HG02938 (cell line): ENCODE data around the gene CCDC85A.

Experiments
- ATAC-seq: cut with Tn5 transposase; IDR thresholded peaks from one replicate; pipeline ENCODE4 v1.9.1; 2021; ENCODE audit warnings: mild to moderate bottlenecking, moderate library complexity; ENCODE audit not compliant: unreplicated experiment

The CCDC85A gene

GRCh38 chr2:56348392-56349210 lies 164.8 kb downstream of the CCDC85A start:
- ATAC-seq, result no peak

DNA sequence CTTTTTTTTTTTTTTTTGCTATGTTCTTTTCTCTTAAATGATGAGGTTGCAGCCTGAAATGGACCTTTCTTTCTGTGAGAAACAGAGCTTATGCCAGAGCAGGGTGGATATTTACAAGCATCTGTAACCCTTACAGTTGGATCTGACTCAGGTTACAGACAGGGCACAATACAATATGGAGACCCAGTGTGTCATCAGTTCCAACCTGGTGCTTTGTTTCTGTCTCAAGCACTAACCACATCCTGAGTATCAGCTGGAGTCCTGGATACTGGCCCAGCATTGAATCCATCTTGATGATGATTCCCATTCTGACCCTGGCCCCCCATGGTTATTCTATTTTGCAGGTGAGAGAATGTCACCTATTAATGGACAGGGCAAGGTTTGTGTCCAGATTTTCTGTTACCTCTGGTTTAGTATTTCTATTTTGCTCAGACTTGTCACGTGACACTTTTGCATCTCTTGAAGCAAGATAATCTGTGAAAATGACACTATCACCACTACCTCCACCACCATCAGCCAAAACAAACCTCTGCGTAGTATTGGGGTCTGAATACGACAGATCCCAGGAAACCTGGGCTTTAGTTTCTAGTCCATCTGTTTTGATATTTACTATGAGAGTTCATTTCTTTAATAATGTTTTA lies 174.0 kb downstream of the CCDC85A start:
- ATAC-seq, result no peak

DNA sequence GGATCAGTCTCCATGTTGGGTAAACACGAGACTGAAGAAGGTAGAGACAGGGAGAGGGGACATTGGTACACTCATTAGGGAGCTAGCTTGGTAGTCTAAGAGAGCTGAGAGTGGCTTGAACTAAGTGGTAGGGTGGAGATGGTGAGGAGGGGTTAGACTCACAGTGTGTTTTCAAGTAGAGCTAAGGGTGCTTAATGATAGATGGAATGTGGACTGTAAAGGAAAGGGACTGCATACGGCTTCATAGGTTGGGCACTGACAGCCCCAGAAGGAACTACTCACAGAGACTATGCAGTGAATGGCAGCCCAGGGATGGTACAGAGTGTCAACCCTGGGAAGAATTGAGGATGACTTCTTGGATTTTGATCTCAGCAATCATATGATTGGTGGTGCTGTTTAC lies 178.1 kb downstream of the CCDC85A start:
- no peak for ATAC-seq

DNA sequence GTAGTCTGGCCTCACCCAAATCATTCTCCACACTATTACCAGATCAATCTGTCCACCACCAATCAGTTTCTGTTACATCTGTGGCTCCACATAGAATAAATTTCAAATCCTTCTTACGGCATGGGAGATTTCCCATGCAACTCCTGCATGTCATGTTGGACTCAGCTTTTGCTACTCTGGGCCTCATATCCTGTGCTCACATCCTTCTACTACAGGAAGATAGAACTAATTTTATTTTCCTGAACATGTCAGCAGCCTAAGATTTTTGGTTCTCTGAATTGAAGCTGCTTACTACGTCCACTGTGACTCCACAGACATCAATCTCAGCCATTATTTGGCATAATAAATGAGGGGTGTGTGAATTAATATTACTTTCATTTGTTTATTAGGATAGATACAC lies 181.1 kb downstream of the CCDC85A start:
- ATAC-seq, result no peak

GRCh38 chr2:56369316-56369715 lies 185.5 kb downstream of the CCDC85A start:
- ATAC-seq, result no peak

- ATAC-seq, result no peak
Measured at GRCh38 chr2:56372071-56372656, 188.4 kb downstream of the CCDC85A start.

- ATAC-seq, result no peak
Measured at GRCh38 chr2:56375251-56375650, 191.5 kb downstream of the CCDC85A start.

GRCh38 chr2:56376699-56377665 lies 193.2 kb downstream of the CCDC85A start:
- ATAC-seq, result no peak

DNA sequence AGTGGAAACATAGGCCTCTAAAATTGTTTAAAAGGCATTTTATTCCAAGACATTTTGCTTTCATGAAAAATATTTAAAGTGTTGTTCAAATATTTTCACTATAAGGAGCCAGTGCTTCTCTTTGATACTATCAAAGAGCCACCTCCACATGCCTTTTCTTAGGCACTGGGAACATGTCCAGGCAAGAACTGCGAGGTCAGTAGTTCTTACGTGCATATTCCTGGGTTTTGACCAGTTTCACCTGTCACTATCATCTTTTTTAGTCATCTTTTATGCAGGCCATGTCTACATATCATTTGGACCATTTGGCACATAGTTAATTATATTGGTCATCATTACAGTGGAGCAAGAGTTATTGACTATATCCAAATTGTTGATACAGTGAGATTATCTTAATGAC lies 195.3 kb downstream of the CCDC85A start:
- ATAC-seq, result no peak

- ATAC-seq, result no peak
Measured at GRCh38 chr2:56380861-56381260, 197.1 kb downstream of the CCDC85A start.

DNA sequence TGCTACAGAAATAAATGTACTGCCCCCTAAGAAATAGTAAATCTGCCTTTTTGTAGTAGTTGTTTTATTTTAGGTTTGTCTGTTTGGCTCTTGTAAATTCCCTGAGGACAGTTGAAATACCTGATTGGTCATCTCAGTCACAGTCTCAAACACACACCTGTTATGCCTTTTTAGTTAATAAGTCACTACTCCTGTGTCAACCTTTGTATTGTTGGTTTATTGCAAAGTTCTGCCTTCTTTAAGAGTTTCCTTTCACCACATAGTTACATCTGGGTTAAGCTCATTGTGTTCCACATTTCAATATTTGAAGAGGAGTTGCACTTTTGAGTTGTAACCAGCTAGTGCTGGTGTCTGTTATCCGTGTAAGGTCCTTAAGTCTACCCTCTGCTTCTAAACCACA lies 198.7 kb downstream of the CCDC85A start:
- no peak for ATAC-seq

GRCh38 chr2:56386657-56387056 lies 202.9 kb downstream of the CCDC85A start:
- no peak for ATAC-seq

DNA sequence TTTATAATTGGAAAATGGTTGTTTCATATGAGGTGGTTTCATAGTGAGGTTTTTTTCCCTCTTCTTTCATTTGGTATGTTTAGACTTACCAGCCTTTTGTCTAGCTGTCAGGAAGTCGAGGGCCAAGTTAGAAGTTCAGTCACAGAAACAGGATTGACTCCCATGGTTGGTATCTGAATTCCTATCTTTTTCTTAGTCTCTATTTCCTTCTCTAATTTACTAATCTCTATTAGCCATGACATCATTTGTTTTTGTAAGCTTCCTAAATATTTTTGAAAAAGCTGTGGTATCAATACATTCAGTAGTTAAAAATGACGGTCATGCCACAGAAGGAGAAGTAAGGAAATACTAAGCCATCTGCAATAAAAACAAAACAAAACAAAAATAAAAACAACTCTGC lies 206.9 kb downstream of the CCDC85A start:
- no peak for ATAC-seq

GRCh38 chr2:56410140-56410539 lies 226.3 kb downstream of the CCDC85A start:
- no peak for ATAC-seq

DNA sequence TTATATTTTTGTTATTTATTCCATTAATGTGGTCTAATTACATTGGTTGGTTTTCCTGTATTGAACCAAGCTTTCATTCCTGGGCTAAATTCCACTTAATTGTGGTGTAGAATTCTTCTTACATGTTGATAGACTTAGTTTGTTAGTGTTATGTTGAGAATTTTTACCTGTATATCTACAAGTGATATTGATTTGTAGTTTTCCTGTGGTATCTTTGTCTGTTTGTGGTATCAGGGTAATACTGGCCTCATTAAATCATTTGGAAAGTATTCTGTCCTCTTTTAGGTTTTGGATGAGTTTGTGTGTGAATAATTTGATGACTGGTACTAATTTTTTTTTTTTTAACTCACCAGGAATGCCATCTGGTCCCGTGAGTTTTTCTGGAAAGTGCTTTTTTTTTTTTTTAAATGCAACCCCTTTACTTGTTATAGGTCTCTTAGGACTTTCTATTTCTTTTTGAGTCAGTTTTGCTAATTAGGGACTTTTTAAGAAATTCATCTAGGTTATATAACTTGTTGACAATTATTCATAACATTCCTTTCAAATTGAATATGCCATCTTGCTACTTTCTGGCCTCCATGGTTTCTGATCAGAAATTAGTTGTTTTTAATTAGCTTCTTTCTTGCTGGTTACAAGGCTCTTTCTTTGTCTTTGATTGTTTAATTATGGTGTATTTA lies 232.8 kb downstream of the CCDC85A start:
- ATAC-seq, result no peak
